ENCODE data around the gene GPR37L1.

The GPR37L1 gene

DNA sequence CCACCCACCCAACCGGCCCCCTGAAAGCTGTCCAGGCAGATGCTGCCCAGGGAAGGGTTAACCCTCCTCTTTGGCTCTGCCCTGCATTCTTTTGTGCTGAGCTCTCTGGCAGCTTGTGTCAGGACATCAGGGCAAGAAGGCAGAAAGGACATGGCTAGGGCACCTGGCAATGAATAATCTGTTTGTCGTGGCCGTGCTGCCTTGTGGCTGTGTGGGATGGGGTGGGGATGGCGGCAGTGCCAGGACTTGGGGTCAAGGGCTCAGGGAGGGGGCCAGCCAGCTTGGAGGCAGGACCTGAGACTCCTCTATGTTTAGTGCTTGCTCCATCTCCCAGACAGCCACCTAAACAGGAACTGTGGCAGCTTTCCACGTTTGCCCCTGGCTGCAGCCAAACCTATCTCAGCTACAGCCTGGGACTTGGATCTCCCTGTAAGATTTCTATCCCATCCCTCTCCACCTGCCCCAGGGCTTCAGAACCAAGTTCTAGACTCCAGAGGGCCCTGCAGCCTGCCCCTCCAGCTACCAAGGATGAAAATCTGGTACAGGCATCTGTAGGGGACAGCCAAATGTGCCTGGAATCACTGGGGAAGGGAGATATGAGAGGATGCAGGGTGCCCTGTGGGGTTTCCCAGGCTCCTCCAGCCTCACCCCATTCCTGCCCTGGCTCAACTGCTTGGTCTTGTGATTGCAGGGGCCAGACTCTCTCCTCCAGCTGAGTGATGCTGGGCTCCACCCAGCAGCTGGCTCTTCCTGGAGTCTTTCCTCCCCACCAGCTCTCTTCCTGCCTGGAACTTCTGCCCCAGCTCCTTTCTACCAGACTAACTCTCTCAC is 9.6 kb upstream of the GPR37L1 start:
- Histone ChIP-seq H3K79me2 (ENCODE audit: insufficient read depth, low read depth) (no peaks in the 10 kb centered on the region), H4K20me1 (ENCODE audit: insufficient read depth) (no peaks in the 10 kb centered on the region), H3K36me3 (ENCODE audit: insufficient read depth) (no peaks in the 10 kb centered on the region), H3K27ac (no peak overlapping the region), H3K4me3 (IDR thresholded peaks at IDR 0.05; ENCODE audit: insufficient read depth, low read depth, low read length) (no peak overlapping the region), H3K27me3 (ENCODE audit: insufficient read depth, low read depth) (no peaks in the 10 kb centered on the region), H2AFZ (ENCODE audit: low read depth) (peak overlapping the region; percentile 0; the same call in 1 of the 2 replicates), H3K9ac (no peak overlapping the region), H3K4me1 (ENCODE audit: low read depth, poor library complexity, severe bottlenecking) (peaks cover 37% of the 10 kb centered on the region), H3K4me2 (peak overlapping the region; percentile 15; the same call in 1 of the 2 replicates)
- TF ChIP-seq, protein P1, sequence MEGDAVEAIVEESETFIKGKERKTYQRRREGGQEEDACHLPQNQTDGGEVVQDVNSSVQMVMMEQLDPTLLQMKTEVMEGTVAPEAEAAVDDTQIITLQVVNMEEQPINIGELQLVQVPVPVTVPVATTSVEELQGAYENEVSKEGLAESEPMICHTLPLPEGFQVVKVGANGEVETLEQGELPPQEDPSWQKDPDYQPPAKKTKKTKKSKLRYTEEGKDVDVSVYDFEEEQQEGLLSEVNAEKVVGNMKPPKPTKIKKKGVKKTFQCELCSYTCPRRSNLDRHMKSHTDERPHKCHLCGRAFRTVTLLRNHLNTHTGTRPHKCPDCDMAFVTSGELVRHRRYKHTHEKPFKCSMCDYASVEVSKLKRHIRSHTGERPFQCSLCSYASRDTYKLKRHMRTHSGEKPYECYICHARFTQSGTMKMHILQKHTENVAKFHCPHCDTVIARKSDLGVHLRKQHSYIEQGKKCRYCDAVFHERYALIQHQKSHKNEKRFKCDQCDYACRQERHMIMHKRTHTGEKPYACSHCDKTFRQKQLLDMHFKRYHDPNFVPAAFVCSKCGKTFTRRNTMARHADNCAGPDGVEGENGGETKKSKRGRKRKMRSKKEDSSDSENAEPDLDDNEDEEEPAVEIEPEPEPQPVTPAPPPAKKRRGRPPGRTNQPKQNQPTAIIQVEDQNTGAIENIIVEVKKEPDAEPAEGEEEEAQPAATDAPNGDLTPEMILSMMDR (conservative IDR thresholded peaks at IDR 0.05; ENCODE audit: low read depth, low read length): no peak

DNA sequence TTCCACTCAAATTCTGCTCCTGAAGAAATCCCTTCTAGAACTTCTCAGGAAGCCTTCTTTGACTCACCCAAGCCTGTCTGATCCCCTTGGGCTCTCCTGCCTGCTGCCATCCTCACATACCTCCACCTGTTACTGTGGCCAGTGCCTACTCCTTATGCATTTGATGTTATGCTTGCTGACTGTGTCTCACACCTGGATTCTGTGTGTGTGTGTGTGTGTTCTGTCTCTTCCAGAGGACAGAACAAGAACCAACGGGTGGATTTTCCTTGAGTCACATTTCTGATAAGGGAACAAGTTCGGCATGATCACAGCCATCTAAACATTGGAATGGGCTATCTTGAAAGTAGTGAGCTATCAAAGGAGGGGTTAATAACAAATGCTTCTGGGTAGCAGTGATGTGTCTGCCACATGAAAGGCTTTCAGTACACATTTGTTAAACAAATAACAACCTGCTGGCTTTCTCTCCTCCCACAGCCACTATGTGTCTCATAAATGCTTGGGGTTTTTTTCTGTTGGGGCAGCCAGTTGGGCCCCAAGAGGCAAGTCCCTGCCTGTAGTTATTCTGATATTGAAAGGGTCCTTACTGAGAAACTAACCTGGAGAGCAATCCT is 8.9 kb upstream of the GPR37L1 start:
- H3K27ac ChIP-seq: no peak overlapping the region
- peak overlapping the region; percentile 0; the same call in 1 of the 2 replicates for H2AFZ ChIP-seq (ENCODE audit: low read depth)
- H3K27me3 ChIP-seq (ENCODE audit: insufficient read depth, low read depth): no peaks in the 10 kb centered on the region
- H3K4me3 ChIP-seq (IDR thresholded peaks at IDR 0.05; ENCODE audit: insufficient read depth, low read depth, low read length): no peak overlapping the region
- H3K4me2 ChIP-seq: peak overlapping the region; percentile 15; the same call in 1 of the 2 replicates
- TF ChIP-seq, protein P1 (conservative IDR thresholded peaks at IDR 0.05; ENCODE audit: low read depth, low read length): no peak
- H3K9ac ChIP-seq: no peak overlapping the region
- H3K4me1 ChIP-seq (ENCODE audit: low read depth, poor library complexity, severe bottlenecking): peaks cover 33% of the 10 kb centered on the region
- H3K79me2 ChIP-seq (ENCODE audit: insufficient read depth, low read depth): no peaks in the 10 kb centered on the region
- H3K36me3 ChIP-seq (ENCODE audit: insufficient read depth): no peaks in the 10 kb centered on the region
- no peaks in the 10 kb centered on the region for H4K20me1 ChIP-seq (ENCODE audit: insufficient read depth)

DNA sequence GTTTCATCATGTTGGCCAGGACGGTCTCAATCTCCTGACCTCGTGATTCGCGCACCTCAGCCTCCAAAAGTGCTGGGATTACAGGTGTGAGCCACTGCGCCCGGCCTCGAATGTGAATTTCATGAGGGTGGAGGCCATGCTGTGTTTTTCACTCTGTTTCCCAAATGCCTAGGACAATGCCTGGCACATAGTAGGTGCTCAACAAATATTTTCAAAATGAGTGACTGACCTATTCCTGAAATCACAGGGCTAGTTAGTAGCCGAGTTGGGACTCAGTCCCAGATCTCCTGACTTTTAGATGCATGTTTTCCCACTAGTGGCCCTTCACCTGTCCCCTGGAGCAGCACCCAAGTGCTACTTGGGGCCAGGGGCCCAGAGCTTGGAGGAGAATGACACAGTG is 6.4 kb upstream of the GPR37L1 start:
- Histone ChIP-seq H3K9ac (no peak overlapping the region), H3K27ac (no peak overlapping the region), H3K4me1 (ENCODE audit: low read depth, poor library complexity, severe bottlenecking) (peaks cover 32% of the 10 kb centered on the region), H2AFZ (ENCODE audit: low read depth) (no peak overlapping the region), H3K79me2 (ENCODE audit: insufficient read depth, low read depth) (no peaks in the 10 kb centered on the region), H3K4me3 (IDR thresholded peaks at IDR 0.05; ENCODE audit: insufficient read depth, low read depth, low read length) (no peak overlapping the region), H3K36me3 (ENCODE audit: insufficient read depth) (no peaks in the 10 kb centered on the region), H3K4me2 (no peak overlapping the region), H4K20me1 (ENCODE audit: insufficient read depth) (no peaks in the 10 kb centered on the region), H3K27me3 (ENCODE audit: insufficient read depth, low read depth) (no peaks in the 10 kb centered on the region)
- TF ChIP-seq, protein P1 (conservative IDR thresholded peaks at IDR 0.05; ENCODE audit: low read depth, low read length): no peak

DNA sequence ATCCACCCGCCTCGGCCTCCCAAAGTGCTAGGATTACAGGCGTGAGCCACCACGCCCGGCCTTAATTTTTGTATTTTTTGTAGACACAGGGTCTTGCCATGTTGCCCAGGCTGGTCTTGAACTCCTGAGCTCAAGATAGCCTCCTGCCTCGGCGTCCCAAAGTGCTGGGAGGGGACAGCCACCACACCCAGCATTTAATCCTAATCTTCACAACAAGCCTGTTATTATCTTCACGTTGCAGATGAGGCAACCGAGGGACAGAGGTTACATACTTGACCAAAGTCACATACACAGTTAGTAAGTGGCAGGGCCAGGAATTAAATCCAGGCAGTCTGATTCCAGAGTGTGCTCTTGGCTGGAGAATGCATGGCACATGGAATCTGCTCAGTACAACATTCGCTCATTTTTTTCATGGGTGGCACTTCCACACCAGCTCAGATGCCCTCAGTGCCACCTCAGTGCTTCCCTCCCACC is 4.8 kb upstream of the GPR37L1 start:
- no peak overlapping the region for H3K4me2 ChIP-seq
- H3K27ac ChIP-seq: no peak overlapping the region
- no peak overlapping the region for H3K9ac ChIP-seq

More for the DNA sequence above, 4.8 kb upstream of the GPR37L1 start:
- H2AFZ ChIP-seq (ENCODE audit: low read depth): no peak overlapping the region
- no peaks in the 10 kb centered on the region for H4K20me1 ChIP-seq (ENCODE audit: insufficient read depth)
- TF ChIP-seq, protein P1 (conservative IDR thresholded peaks at IDR 0.05; ENCODE audit: low read depth, low read length): no peak
- no peaks in the 10 kb centered on the region for H3K36me3 ChIP-seq (ENCODE audit: insufficient read depth)
- H3K4me1 ChIP-seq (ENCODE audit: low read depth, poor library complexity, severe bottlenecking): peaks cover 30% of the 10 kb centered on the region
- H3K27me3 ChIP-seq (ENCODE audit: insufficient read depth, low read depth): no peaks in the 10 kb centered on the region
- no peak overlapping the region for H3K4me3 ChIP-seq (IDR thresholded peaks at IDR 0.05; ENCODE audit: insufficient read depth, low read depth, low read length)
- no peaks in the 10 kb centered on the region for H3K79me2 ChIP-seq (ENCODE audit: insufficient read depth, low read depth)

Measured in KMS-11 (cell line).